IPS DF 19.7 (cell line): Measurements from ENCODE around the gene COL10A1.

ENCODE experiments used
- DNase-seq: peaks from one replicate; pipeline ENCODE4 v3.0.0-alpha.2; 2013; ENCODE audit warnings: low read depth, low spot score

Gene COL10A1

DNA sequence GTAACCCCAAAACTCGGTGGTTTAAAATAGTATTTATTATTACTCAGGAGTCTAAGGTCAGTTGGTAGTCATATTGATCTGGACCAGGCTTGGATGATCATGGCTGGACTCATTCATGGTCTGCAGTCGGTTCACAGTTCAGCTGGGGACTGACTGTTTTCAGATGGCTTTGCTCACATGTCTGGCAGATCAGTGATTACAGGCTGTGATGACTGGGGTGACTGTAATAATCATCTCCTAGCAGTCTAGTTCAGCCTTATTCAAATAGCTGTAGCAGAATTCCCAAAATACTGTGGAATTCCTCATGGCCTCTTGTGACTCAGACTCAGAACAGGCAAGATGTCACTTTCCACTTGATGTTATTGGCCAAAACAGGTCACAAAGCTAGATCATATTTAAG is 41.6 kb downstream of the COL10A1 start:
- no peak for DNase-seq

DNA sequence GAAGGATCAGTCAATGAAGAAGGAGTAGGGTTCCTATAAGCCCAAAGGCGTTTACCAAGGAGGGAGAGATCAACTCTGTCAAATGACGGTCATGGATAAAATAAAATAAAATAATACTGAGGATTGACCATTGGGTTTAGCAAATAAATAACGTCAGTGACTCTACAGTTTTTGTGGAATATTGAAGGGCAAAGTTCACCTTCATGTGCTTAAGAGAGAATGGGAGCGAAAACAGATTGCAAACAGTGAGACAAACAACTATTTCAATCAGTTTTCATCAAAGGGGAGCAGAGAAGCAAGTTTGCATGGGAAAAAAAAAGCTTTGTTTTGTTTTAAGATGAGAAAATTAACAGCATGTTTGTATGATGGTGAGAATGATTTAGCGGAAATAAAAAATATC is 42.9 kb downstream of the COL10A1 start:
- no peak for DNase-seq

DNA sequence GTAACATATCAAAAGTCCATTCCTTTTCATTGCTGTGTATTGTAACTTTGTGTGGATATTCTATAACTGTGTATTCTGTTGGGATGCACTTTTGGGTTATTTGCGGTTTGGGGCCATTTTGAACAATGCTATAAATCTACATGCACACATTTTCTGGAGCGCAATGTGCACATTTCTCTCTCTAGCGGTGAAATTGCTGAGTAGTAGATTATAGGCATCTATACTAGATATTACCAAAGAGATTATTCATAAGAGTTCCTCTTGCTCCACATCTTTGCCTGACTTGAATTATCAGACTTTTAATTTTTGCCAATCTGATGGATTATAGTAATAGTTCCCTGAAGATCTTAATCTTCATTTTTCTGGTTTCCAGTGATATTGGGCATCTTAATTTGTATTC is 47.0 kb downstream of the COL10A1 start:
- DNase-seq = no peak

DNA sequence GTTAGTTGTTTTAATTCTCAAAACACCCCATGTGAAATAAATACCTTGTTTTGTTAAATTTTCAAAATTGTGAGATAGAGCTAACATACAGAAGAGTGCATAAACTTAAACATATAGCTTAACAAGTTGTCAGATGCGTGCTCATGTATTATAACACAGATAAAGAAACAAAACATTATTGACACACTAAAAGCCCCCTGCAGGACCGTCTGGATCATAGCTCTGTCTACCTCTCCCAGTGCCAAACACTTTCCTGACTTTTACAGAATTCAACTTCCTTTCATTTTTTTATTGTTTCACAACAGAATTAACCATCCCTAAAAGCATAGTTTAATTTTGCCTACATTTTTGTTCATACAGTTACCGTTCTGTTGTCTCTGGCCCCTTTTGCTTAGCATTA is 47.4 kb downstream of the COL10A1 start:
- no peak for DNase-seq

DNA sequence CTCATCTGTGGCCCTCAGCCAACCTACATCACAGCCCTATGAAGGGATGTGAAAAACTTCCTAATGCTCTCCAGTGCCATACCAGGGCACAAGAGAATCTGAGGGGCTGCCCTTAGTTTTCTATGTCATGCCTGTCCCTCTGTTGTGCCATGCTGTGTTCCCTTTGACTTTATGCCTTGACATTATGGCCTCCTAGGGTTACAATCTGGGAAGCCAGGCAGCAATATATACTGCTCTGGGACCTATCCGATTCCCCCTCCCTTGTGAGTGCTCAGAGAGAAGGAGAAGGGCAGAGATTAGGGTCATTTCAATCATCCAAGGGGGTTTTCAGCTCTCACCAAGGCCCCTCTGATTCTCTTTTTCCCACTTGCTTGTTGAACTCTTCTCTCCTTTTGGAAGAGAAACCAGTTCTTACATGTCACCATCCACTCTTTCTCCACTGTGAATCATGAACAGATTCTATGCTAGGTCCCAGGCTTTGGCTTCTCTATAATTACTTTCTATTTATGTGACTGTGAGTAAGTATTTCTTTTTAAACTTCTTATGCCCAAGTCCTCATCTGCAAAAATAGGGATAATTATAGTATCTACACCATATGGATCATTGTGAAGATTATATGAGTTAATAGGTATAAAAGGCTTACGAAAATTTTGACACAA is 51.1 kb downstream of the COL10A1 start:
- no peak for DNase-seq

DNA sequence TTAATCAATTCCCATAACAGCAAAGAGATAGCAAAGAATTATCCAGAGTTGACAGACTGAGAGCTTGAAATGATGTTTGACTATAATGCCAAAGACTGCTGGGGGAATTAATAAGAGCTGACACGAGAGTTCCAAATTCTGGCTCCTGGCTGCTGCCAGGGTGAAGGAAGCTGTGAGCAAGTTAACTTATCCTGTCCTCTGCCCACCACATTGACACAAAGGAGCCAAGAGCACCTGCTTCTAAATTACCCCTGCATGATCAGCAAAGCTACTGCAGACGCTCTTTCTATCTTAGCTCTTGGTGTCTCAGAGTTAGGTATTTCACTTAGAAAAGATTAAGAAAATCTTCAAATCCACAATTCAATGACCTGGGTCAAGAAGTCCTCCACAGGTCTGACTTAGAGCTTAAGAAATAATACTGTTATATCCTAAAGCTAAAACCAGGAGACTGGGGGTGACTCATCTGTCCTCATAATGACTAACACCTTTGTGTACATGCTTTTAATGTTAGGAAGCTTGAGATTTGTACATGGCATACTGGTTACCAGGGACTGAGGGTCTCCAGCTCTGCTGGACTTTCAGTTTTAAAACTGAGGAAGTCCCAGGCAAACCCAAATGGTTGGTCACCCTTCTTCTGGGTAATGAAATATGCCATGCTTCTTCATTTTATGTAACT is 52.0 kb downstream of the COL10A1 start:
- no peak for DNase-seq

DNA sequence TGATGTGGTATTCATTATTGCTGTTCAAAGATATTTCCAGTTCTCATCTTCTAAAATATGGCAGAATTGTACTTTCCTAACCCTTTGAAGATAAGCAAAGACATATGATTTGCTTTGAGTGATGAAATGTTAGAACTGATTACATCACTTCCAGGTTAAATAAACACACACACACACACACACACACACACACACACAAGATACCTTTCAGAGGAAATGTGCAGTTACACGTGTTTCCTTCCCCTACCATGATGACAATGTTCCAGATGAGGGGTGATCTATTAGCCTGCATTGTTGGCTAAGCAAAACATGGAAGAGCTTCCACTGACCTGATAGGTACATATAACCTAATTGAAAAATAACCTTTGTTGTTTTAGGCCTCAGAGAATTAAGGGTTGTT is 53.6 kb downstream of the COL10A1 start:
- no peak for DNase-seq

DNA sequence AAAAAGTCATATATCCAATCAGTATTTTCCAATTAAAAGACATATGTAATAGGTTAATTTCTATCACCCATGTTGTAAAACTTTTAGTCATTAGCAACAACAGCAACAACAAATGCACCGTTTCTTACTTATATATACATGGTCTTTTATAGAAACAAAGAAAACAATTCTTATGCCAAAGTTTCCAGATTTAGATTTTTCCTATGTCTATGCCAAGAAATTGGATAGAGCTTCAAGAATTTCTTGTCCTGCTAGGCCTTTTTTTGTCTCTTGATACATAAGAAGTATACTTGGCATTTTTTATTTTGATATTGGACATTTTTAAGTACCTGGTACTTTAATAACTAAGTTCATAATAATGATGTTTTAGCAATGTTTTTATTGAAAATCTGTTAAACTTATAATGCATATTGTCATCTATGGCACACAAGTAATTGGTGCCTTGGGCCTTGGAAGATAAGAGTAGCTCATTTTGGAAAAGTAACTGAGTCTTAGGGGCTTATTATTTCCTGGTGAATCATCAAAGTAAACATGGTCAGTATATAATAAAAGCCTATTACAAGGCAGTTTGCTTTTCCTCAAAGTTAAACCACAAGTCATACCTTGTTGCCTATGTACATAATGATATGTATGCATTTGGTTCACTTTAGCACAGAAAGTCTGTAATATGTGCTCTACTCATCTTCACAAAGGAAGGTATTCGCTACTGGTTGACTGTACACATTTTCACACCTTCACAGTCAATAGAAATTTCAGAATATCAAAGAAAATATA is 55.1 kb downstream of the COL10A1 start:
- no peak for DNase-seq

DNA sequence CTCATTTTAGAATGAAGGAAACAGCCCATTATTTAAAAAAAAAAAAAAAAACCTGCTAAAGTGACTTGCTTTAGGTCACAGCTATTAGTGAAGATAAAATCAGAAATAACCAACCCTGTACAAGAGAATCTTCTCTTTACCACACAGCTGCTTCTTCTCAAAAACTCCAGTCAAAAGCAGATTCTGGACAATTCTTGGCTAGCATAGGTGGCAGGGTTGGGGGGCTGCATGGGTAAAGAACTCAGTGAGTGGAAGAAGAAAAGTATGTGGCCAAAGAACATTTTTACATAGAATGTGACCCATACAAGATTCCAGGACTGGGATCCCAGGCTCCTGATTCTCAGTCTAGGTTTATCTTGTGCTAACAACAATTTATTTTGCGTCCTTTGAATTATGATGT is 55.8 kb downstream of the COL10A1 start:
- no peak for DNase-seq
